HG02970 (cell line): Measurements from ENCODE around the gene ARFRP1.
"Not testable (repeated sequence)": the region's sequence is repeated elsewhere in the genome, so short reads cannot be mapped to it uniquely, and the experiment has no call there.

Experiments used
- ATAC-seq: cut with Tn5 transposase; IDR thresholded peaks from one replicate; pipeline ENCODE4 v1.9.1; 2021; ENCODE audit warnings: mild to moderate bottlenecking, moderate library complexity, moderate number of reproducible peaks; ENCODE audit not compliant: unreplicated experiment, low FRiP score

ARFRP1 gene

GRCh38 chr20:63680427-63680826 is 27.3 kb downstream of the ARFRP1 start:
- no peak for ATAC-seq

DNA sequence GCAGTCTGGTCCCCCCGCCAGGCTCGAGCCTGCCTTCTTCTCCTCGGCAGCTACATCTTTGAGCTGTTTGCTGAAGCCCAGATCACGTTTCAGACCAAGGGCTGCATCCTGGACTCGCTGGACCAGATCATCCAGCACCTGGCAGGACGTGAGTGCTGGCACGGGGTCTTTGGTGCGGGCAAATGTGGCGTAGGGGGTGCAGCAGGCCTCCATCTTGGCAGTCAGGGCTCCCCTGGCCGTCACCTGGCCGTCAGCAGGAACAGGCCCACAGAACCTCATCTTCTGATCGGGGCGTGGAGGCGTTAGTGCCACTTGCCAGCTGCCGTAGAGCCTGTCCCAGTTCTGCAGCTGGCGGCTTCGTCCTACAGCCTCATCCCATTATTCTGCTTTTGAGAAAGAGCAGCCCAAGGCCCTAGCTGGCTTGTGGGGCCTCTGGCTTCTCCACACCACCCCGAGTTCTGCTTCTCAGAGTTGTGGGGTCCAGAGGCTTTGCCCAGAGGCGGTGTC is 27.9 kb downstream of the ARFRP1 start:
- no peak for ATAC-seq

DNA sequence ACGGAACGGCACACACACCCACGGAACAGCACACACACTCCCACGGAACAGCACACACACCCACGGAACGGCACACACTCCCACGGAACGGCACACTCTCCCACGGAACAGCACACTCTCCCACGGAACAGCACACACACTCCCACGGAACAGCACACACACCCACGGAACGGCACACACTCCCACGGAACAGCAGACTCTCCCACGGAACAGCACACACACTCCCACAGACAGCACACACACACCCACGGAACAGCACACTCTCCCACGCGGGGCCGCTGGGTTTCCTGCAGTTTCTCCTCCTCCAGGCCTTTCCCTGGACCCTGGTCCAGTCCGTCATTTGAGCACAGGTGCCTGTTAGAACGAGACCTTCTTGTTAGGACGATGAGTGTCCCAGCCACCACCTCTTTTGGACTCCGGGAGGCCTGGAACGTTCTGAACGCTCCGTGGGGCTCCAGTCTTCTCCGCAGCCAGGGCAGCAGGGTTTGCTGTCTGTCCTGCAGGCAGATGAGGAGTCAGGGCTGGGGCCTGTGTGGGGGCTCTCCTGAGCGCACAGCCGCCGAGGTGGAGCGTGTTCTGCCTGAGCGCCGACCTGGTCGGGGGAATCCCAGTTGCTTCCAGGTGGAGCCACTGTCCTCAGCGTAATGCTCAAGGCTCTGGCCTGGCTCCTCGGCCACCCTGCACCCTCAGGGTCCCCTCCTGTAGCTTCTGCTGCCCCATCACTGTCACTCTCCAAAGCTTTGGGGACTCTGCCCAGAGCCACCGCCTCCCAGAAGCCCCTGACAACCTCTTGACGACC is 28.9 kb downstream of the ARFRP1 start:
- ATAC-seq, result no peak

DNA sequence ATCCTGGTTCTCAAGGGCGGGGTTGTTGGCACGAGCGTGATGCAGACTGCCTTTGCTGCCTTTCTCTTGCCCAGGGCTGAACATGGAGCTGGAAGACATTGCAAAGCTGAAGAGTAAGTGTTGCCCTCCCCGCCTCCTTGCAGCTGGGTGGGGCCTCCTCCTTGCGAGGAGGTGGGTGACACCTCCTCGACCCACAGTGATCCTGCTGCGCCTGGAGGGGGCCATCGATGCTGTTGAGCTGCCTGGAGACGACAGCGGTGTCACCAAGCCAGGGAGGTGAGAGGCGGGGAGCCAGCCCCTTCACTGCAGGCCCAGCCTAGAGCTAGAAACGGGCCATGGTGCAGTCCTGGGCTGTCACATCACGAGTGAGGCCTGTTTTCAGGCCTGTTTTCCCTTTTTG is 29.7 kb downstream of the ARFRP1 start:
- ATAC-seq, result no peak

DNA sequence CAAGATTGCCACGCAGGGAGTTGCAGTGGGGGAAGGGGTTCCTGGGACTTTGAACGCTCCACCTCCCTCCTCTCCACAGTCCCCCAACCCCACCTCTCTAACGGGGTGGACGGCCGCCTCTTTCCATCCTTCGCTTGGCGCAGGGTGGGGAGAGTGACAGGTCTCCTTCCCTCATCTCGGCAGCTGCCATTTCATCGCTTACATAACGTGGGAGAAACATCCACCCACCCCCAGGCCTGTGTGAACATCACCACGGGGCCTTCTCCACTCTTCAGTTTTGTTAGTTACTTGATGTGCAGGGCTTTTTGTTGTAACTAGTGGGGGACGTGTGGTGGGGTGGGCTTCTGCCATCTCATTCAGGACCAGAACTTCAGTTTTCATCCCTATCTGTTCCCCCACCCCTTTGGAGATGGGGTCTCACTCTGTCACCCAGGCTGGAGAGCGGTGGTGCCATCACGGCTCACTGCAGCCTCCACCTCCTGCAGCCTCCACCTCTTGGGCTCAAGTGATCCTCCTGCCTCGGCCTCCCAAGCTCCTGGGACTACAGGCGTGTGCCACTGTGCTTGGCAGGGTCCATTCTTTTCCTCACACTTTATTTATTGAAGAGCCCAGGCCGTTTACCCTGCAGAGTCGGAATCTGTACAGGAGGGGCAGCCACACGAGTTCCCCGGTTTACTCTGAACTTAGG is 32.0 kb downstream of the ARFRP1 start:
- ATAC-seq, result no peak

- ATAC-seq, result no peak
These were observed 33.8 kb downstream of the ARFRP1 start for GRCh38 chr20:63673951-63674350.

- no peak for ATAC-seq
These were observed 35.1 kb downstream of the ARFRP1 start for GRCh38 chr20:63672666-63673065.

DNA sequence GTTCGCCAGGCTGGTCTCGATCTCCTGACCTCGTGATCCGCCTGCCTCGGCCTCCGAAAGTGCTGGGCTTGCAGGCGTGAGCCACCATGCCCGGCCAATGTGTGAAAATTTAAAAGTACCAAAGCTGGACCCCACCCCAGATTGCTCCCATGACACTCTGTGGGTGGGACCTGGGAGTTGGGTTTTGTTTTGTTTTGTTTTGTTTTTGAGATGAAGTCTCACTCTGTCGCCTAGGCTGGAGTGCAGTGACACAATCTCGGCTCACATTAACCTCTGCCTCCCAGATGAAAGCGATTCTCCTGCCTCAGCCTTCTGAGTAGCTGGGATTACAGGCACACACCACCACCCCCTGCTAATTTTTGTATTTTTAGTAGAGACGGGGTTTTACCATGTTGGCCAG is 36.1 kb downstream of the ARFRP1 start:
- ATAC-seq, result not testable (repeated sequence)

DNA sequence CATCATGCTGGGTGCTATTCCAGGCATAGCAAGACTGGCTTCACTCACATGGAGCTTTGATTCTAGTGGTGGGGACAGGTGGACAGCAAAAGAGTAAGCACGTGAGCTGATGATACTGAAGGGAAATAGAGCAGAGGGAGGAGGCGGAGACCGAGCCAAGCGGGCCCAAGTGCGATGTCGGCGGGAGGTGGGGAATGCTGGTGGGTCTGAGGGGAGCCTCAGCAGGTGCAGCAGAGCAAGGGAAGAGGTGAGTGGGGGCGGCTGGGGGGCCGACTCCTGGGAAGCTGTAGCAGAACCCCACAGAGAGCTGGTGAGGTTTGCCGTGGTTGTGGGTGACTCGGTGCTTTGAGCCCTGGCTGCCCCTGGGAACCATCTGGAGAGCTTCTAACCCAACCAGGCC is 39.4 kb downstream of the ARFRP1 start:
- ATAC-seq, result no peak

DNA sequence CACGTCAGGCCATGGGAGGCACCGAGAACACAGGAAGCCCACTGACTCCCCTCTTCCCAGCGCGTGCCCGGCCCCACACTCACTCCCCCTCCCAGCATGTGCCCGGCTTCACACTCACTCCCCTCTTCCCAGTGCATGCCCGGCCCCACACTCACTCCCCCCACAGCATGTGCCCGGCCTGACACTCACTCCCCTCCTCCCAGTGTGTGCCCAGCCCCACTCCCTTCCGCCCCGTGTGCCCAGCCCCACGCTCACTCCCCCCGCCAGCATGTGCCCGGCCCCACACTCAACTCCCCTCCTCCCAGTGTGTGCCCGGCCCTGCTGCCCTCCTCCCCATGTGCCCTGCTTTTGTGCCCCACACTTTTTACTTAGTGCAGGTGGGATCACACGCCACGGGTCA is 39.9 kb downstream of the ARFRP1 start:
- no peak for ATAC-seq

DNA sequence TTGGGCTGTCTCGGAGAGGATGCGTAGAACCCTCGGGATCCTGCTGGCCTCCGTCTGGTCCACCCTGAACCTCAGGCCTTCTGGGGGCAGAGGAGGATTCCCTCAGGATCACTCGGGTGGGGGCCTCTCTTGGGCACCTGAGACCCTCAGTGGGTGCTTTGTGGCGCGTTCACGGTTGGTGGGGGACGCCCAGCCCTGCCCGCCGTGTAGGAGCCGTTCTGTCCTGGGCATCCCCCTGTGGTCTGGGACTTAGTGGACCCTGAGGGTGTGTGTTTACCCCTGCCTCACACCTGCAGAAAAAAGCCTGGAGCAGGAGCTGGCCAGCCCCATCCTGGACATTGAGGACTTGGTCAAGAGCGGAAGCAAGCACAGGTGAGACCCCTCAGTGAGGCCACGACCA is 42.1 kb downstream of the ARFRP1 start:
- no peak for ATAC-seq

GRCh38 chr20:63664861-63665594 is 42.7 kb downstream of the ARFRP1 start:
- ATAC-seq, result no peak

DNA sequence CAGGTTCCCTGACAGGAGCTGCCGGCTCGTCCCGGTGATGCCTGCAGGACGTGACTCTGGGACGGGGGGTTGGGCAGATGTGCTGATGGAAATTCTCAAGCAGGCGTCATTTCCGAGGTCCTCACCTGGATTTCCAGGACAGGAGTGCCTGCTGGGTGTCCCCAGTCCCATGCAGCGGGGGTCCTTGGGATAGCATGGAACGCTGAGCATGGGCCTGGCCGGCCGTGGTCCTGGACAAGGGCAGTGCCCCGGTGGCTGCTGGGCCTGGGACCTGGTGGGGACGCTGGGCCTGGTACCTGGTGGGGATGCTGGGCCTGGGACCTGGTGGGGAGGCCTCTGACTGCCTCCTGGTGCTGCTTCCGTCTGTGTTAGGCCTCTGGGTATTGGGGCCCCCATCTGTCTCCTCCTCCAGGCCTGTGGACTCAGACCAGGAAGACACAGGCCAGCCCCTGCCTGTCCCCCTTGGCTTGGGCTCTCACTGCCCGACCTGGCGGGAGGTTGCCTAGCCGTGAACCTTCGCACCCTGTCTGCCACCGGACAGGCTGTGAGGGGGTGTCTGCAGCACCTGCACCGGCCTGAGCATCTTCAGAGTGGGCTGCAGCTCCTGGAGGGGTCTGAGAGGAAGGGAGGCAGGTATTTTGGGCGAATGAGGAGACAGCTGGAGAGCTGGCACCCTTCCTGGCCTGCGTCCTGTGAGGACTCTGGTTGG is 43.5 kb downstream of the ARFRP1 start:
- ATAC-seq, result no peak

- ATAC-seq, result no peak
These were observed 44.3 kb downstream of the ARFRP1 start for GRCh38 chr20:63663332-63664066.

- no peak for ATAC-seq
These were observed 45.0 kb downstream of the ARFRP1 start for GRCh38 chr20:63662813-63663189.

DNA sequence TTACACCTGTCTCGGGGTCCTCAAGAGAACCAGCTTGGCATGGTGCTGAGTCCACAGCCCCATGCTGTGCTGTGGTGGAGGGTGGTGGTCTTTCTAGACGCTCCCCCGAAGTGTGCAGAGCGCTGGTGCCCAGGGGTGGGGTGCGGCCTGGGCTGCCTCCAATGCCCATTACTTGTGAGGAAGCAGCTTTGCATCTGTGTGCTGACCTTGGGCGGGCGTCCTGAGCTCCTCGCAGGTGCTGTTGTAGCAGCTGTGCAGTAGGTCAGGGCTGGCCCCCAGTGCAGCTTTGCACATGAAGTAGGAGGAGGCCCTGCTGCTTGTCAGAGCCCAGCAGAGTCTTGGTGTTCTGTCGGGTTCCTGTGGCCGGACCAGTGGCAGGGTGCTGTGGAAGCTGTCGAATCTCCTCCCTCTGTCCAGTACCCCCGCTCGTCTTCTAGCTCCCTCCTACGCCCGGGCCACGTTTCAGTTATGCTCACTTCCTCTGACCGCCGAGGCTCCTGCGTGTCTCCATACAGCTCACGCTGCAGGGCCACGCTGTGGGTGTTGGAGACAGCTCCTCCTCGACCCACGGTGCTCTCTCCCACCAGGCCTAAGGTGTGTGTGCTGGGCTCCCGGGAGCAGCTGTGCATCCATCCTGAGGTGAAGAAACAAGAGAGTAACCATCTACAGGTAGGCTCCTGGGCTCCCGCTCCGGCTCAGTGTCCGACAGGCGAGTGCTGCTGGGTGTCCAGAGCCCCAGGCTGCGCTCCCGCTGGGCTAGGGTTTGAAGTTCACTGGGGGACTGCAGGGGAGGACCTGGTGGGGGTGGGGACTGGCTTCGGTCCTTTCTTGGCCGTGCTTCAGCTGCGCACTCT is 45.6 kb downstream of the ARFRP1 start:
- no peak for ATAC-seq

DNA sequence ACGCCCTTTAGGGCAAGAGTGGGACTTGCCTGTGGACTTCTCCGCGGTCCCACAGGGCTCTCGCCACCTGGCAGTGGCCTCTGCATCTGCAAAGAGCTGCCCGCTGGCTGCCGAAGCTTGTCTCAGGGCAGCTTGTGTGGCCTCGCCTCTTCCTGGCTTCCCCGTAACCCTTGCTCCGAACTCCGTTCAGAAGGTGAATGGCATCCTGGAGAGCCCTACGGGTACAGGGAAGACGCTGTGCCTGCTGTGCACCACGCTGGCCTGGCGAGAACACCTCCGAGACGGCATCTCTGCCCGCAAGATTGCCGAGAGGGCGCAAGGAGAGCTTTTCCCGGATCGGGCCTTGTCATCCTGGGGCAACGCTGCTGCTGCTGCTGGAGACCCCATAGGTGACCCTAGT is 46.7 kb downstream of the ARFRP1 start:
- ATAC-seq, result no peak

- no peak for ATAC-seq
These were observed 47.2 kb downstream of the ARFRP1 start for GRCh38 chr20:63660622-63661021.

DNA sequence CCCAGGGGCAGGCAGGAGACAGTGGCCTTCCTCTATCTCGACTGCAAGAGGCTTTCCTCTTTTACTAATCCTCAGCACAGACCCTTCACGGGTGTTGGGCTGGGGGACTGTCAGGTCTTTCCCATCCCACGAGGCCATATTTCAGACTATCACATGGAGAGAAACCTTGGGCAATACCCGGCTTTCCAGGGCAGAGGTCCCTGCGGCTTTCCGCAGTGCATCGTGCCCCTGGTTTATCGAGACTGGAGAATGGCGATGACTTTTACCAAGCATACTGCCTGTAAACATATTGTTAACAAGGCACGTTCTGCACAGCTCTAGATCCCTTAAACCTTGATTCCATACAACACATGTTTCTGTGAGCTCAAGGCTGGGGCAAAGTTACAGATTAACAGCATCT is 47.6 kb downstream of the ARFRP1 start:
- ATAC-seq, result not testable (repeated sequence)
